Measurements from ENCODE around the gene SKIDA1.

Gene SKIDA1

DNA sequence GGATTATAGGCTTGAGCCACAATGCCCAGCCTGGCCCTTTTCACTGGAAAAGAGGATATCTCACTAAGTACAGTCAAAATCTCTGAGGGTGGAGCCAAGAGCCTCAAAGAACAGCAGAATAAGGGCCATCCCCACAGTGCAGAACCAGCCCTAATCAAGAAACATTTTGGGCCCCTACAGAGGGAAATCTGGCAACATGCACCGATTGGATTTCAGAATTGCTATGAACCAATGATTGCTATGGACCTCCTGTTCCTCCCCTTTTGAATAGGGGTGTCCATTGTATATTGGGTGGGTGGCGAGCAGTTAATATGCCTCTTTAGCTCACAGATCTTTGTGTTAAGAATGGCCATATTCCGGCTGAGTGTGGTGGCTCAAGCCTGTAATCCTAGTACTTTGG lies 42.7 kb downstream of the SKIDA1 start:
- DNase-seq (ENCODE audit: low spot score): no peak

- DNase-seq (ENCODE audit: low spot score): no peak
Measured at GRCh38 chr10:21481407-21481806, 44.1 kb downstream of the SKIDA1 start.

DNA sequence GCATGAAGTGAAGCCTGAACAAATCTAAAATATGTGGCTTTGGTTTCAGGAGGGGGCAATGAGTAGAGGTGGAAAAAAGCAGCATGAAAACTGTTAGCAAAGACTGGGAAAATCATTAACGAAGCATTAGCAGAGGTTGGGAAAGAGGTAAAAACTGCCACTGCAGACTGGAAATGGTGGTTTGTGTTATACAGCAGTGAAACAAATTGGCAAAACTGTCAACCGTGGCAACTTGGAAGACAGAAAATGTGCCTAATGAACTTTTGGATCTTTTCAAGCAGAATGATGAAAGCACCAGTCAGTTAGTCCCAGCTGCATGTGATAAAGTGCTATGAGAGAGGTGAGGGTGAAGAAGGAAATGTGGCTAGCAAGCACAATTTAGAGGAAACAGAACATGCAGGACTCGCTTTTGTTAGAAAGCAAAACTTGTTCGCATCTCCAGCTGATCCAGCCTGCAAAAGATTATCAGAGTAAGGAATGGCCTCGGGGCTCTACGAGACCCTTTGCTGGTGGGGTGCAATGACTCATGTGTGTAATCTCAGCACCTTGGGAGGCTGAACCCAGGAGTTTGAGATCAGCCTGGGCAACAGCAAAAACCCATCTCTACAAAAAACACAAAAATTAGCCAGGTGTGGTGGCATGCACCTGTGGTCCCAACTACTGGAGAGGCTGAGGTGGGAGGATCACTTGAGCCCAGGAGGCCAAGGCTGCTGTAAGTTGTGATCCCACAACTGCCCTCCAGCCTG lies 45.7 kb downstream of the SKIDA1 start:
- DNase-seq (ENCODE audit: low spot score): no peak

- peak; percentile 64 for DNase-seq (ENCODE audit: low spot score)
Measured at GRCh38 chr10:21475393-21475792, 50.1 kb downstream of the SKIDA1 start.

DNA sequence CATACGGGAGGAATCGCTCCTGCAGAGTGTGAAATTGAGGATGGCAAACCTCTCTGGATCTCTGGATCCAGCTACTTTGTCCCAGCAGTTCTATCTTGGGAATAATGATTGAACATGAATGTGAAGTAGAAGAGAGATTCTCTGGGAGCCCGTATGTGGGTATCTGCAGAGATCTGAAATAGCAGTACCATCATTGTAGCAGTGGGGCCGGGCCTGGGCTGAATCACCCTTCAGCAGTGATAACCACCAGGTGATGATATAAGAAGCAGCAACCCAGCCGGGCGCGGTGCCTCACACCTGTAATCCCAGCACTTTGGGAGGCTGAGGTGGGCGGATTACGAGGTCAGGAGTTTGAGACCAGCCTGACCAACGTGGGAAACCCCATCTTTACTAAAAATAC lies 51.9 kb downstream of the SKIDA1 start:
- DNase-seq (ENCODE audit: low spot score): no peak

- no peak for DNase-seq (ENCODE audit: low spot score)
Measured at GRCh38 chr10:21473135-21473534, 52.3 kb downstream of the SKIDA1 start.

GRCh38 chr10:21468086-21468485 lies 57.4 kb downstream of the SKIDA1 start:
- DNase-seq (ENCODE audit: low spot score): no peak

GRCh38 chr10:21467633-21468032 lies 57.8 kb downstream of the SKIDA1 start:
- DNase-seq (ENCODE audit: low spot score): no peak

DNA sequence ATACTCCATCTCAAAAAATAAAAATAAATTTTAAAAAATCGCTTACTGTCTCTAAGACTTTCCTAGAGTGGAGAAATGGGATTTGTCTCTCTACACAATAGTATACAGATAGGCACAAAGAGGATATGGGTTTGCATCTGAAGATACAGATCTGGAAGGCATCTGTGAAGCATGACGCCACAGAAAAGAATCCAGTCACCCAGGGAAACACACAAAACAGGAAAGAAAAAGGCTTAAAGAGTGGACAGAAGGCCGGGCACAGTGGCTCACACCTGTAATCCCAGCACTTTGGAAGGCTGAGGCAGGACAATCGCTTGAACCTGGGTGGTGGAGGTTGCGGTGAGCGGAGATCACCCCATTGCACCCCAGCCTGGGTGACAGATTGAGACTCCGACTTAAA lies 61.3 kb downstream of the SKIDA1 start:
- DNase-seq (ENCODE audit: low spot score): no peak

All from HuH-7 (cell line).